Measurements from ENCODE around the gene CLCN3. TPM values are rescaled to one million over a fixed set of nuclear protein-coding genes. Genes with fewer than 3 reads are reported as not detected.
"Not testable (repeated sequence)": the region's sequence is repeated elsewhere in the genome, so short reads cannot be mapped to it uniquely, and the experiment has no call there.

Gene CLCN3
- total and polyA plus RNA-seq, 4 donors: 9.5 to 58.6 (median 22.5) TPM

DNA sequence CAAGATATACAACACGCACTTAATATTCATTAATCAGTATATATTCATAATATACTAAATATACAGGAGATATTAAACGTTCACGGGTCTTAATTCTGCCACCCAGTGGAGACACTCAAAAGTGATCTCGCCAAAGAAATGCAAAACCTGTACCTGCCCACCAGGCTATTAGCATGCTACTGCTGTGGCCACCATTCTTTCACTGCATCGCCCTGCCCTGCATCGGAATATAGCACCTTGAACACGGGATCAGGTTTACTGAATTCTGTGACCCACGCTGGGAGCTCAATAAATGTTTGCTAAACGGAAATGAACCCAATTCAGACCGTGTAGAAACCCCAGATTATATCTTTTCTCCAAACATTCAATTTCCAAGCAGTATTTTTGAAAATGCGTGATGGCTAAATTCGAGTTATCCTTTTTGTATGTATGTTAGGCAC lies 840 bp upstream of the CLCN3 start (continued):
- no peak for TF ChIP-seq HNF4G (IDR thresholded peaks at IDR 0.05)

DNA sequence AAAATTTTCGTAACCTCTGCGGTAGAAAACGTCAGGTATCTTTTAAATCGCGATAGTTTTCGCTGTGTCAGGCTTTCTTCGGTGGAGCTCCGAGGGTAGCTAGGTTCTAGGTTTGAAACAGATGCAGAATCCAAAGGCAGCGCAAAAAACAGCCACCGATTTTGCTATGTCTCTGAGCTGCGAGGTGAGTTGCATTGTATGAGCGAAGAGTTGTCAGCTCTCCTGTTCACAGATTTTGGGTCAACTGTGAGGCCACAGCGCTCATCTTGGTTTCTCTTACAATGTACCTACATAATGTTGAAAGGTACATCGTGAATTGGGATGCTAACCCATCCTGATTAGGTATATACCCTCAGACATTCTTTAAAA lies 486 bp downstream of the CLCN3 start:
- H3K4me3 ChIP-seq (ENCODE audit: low read depth in 1 of 3, low read length in 3 of 3): peak overlapping the region; percentile 52 to 89 (median 80)
- H3K27ac ChIP-seq (ENCODE audit: low read depth in 1 of 2, low read length in 2 of 2): peak overlapping the region; percentile 96 to 97
- peaks cover 2 to 14% (median 8%) of the 10 kb centered on the region in 4 donors for H3K4me1 ChIP-seq (ENCODE audit: control insufficient read depth in 4 of 4, insufficient read depth in 4 of 4, low read length in 3 of 4)
- H3K36me3 ChIP-seq (ENCODE audit: control insufficient read depth in 4 of 4, insufficient read depth in 3 of 4, low read depth in 1 of 4, low read length in 3 of 4): no peaks in the 10 kb centered on the region
- H3K9me3 ChIP-seq (ENCODE audit: control insufficient read depth in 4 of 4, low read length in 3 of 4): no peaks in the 10 kb centered on the region
- TF ChIP-seq TAF1 (conservative IDR thresholded peaks at IDR 0.05) (no peak), HNF4A (conservative IDR thresholded peaks at IDR 0.05) (no peak), GABPA (IDR thresholded peaks at IDR 0.05 in 1 of 2, conservative IDR thresholded peaks at IDR 0.05 in 1 of 2) (no peak), FOXA1 (IDR thresholded peaks at IDR 0.05) (no peak)
- TF ChIP-seq, protein P1, sequence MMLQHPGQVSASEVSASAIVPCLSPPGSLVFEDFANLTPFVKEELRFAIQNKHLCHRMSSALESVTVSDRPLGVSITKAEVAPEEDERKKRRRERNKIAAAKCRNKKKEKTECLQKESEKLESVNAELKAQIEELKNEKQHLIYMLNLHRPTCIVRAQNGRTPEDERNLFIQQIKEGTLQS (IDR thresholded peaks at IDR 0.05): no peak
- H3K9ac ChIP-seq (ENCODE audit: low read depth in 1 of 2, low read length in 2 of 2): peak overlapping the region; percentile 99 to 100
- H3K27me3 ChIP-seq (ENCODE audit: control insufficient read depth in 4 of 4, insufficient read depth in 4 of 4, low read length in 3 of 4): no peaks in the 10 kb centered on the region
- under 1% methylated on average over 14 of the region's 14 CpGs for WGBS
- peak; percentile 62 for DNase-seq (ENCODE audit: low spot score)

DNA sequence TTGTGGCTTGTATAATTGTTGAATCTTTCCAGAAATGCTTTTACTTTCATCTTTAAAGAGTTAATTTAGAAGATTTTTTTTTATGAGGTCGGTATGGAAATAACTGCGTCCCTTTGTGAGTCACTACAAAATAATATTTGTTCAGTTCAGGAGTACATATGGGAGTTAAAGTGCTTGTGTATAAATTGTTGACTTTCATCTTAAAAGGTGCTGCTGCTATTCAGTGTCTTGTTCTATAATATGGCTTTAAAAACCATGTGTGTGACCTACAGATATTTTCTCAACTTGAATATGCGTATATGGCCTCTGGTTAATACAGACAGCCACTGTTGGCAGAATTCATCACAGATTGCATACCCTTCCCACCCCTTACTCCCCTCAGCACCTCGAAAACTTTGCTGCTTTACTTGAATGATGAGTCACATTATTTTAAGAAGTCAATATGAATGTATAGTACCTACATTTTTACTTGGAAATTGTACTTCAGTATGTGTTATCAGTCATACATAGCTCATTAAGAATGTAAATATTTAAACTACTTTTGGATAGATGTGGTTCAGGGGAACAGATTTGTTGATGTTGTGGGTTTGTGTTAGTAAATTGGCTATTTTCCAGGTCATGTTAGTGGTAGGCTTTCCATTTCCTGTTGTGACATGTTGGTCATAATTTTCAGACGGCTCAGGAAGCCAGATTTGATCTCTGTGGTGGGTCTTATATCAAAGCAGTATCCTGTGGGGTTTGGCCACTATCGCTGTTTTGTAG lies 1.5 kb downstream of the CLCN3 start:
- 12% methylated on average over 6 of the region's 6 CpGs for WGBS
- Histone ChIP-seq H3K9me3 (ENCODE audit: control insufficient read depth in 4 of 4, low read length in 3 of 4) (no peaks in the 10 kb centered on the region), H3K9ac (ENCODE audit: low read depth in 1 of 2, low read length in 2 of 2) (peak overlapping the region; percentile 48 to 99), H3K36me3 (ENCODE audit: control insufficient read depth in 4 of 4, insufficient read depth in 3 of 4, low read depth in 1 of 4, low read length in 3 of 4) (no peaks in the 10 kb centered on the region), H3K27ac (ENCODE audit: low read depth in 1 of 2, low read length in 2 of 2) (peak overlapping the region; percentile 25 to 73), H3K4me1 (ENCODE audit: control insufficient read depth in 4 of 4, insufficient read depth in 4 of 4, low read length in 3 of 4) (peaks cover 3 to 16% (median 8%) of the 10 kb centered on the region in 4 donors), H3K27me3 (ENCODE audit: control insufficient read depth in 4 of 4, insufficient read depth in 4 of 4, low read length in 3 of 4) (no peaks in the 10 kb centered on the region), H3K4me3 (ENCODE audit: low read depth in 1 of 3, low read length in 3 of 3) (peak overlapping the region; percentile 52 to 89 (median 80))
- no peak for TF ChIP-seq FOXA2 (IDR thresholded peaks at IDR 0.05)
- peak; percentile 14 for TF ChIP-seq NR2F2 (IDR thresholded peaks at IDR 0.05)
- TF ChIP-seq RAD21 (IDR thresholded peaks at IDR 0.05): peak in 1 of 2 donors; percentile 19
- TF ChIP-seq SP1 (IDR thresholded peaks at IDR 0.05): peak; percentile 20
- TF ChIP-seq, protein P2, sequence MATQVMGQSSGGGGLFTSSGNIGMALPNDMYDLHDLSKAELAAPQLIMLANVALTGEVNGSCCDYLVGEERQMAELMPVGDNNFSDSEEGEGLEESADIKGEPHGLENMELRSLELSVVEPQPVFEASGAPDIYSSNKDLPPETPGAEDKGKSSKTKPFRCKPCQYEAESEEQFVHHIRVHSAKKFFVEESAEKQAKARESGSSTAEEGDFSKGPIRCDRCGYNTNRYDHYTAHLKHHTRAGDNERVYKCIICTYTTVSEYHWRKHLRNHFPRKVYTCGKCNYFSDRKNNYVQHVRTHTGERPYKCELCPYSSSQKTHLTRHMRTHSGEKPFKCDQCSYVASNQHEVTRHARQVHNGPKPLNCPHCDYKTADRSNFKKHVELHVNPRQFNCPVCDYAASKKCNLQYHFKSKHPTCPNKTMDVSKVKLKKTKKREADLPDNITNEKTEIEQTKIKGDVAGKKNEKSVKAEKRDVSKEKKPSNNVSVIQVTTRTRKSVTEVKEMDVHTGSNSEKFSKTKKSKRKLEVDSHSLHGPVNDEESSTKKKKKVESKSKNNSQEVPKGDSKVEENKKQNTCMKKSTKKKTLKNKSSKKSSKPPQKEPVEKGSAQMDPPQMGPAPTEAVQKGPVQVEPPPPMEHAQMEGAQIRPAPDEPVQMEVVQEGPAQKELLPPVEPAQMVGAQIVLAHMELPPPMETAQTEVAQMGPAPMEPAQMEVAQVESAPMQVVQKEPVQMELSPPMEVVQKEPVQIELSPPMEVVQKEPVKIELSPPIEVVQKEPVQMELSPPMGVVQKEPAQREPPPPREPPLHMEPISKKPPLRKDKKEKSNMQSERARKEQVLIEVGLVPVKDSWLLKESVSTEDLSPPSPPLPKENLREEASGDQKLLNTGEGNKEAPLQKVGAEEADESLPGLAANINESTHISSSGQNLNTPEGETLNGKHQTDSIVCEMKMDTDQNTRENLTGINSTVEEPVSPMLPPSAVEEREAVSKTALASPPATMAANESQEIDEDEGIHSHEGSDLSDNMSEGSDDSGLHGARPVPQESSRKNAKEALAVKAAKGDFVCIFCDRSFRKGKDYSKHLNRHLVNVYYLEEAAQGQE (IDR thresholded peaks at IDR 0.05): no peak
- no peak for DNase-seq (ENCODE audit: low spot score)

DNA sequence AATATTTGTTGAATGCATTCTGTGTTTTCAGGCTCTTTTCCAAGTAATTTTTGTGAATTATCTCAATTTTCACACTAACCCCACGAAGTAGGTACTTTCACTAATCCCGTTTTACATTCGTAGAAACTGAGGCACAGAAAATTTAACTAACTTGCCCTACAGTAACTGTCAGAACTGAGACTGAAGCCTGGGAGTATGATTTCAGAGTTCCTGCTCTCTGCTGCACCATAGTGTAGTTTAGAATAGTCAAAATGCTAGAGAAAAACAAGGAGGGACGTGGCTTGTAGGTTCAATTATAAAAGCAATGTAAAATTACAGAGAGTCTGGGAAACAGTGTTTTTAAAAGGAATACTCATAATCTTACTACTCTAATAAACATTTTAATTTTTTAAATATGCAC lies 2.2 kb downstream of the CLCN3 start:
- Histone ChIP-seq H3K27ac (ENCODE audit: low read depth in 1 of 2, low read length in 2 of 2) (peak overlapping the region in 1 of 2 donors; percentile 73), H3K9me3 (ENCODE audit: control insufficient read depth in 4 of 4, low read length in 3 of 4) (no peaks in the 10 kb centered on the region), H3K4me3 (ENCODE audit: low read depth in 1 of 3, low read length in 3 of 3) (peak overlapping the region in 1 of 3 donors; percentile 52), H3K4me1 (ENCODE audit: control insufficient read depth in 4 of 4, insufficient read depth in 4 of 4, low read length in 3 of 4) (peaks cover 3 to 22% (median 11%) of the 10 kb centered on the region in 4 donors), H3K36me3 (ENCODE audit: control insufficient read depth in 4 of 4, insufficient read depth in 3 of 4, low read depth in 1 of 4, low read length in 3 of 4) (no peaks in the 10 kb centered on the region), H3K9ac (ENCODE audit: low read depth in 1 of 2, low read length in 2 of 2) (peak overlapping the region in 1 of 2 donors; percentile 21), H3K27me3 (ENCODE audit: control insufficient read depth in 4 of 4, insufficient read depth in 4 of 4, low read length in 3 of 4) (no peaks in the 10 kb centered on the region)
- DNase-seq (ENCODE audit: low spot score): no peak
- WGBS: 41% methylated on average over 4 of the region's 4 CpGs
- TF ChIP-seq, protein P3, sequence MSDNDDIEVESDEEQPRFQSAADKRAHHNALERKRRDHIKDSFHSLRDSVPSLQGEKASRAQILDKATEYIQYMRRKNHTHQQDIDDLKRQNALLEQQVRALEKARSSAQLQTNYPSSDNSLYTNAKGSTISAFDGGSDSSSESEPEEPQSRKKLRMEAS (IDR thresholded peaks at IDR 0.05): no peak
- TF ChIP-seq RAD21 (IDR thresholded peaks at IDR 0.05) (no peak), SP1 (IDR thresholded peaks at IDR 0.05) (peak; percentile 1), JUND (IDR thresholded peaks at IDR 0.05) (no peak)
- TF ChIP-seq, protein P4, sequence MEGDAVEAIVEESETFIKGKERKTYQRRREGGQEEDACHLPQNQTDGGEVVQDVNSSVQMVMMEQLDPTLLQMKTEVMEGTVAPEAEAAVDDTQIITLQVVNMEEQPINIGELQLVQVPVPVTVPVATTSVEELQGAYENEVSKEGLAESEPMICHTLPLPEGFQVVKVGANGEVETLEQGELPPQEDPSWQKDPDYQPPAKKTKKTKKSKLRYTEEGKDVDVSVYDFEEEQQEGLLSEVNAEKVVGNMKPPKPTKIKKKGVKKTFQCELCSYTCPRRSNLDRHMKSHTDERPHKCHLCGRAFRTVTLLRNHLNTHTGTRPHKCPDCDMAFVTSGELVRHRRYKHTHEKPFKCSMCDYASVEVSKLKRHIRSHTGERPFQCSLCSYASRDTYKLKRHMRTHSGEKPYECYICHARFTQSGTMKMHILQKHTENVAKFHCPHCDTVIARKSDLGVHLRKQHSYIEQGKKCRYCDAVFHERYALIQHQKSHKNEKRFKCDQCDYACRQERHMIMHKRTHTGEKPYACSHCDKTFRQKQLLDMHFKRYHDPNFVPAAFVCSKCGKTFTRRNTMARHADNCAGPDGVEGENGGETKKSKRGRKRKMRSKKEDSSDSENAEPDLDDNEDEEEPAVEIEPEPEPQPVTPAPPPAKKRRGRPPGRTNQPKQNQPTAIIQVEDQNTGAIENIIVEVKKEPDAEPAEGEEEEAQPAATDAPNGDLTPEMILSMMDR (IDR thresholded peaks at IDR 0.05; ENCODE audit: low read depth, low read length, missing input control): no peak

DNA sequence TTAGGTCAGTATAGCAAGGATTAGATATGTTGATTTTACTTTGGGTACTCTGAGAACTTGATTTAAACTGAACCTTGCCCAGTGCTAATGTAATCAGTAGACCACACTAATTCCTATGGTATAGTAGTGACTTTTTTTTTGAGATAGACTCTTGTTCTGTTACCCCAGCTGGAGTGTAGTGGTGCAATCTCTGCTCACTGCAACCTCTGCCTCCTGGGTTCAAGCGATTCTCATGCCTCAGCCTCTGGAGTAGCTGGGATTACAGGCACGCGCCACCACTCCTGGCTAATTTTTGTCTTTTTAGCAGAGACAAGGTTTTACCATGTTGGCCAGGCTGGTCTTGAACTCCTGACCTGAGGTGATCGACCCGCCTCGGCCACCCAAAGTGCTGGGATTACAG lies 3.6 kb downstream of the CLCN3 start:
- not testable (repeated sequence) for H3K27me3 ChIP-seq (ENCODE audit: control insufficient read depth in 4 of 4, insufficient read depth in 4 of 4, low read length in 3 of 4); H3K36me3 ChIP-seq (ENCODE audit: control insufficient read depth in 4 of 4, insufficient read depth in 3 of 4, low read depth in 1 of 4, low read length in 3 of 4); DNase-seq (ENCODE audit: low spot score); H3K9me3 ChIP-seq (ENCODE audit: control insufficient read depth in 4 of 4, low read length in 3 of 4); H3K27ac ChIP-seq (ENCODE audit: low read depth in 1 of 2, low read length in 2 of 2); H3K4me3 ChIP-seq (ENCODE audit: low read depth in 1 of 3, low read length in 3 of 3); H3K9ac ChIP-seq (ENCODE audit: low read depth in 1 of 2, low read length in 2 of 2)
- H3K4me1 ChIP-seq (ENCODE audit: control insufficient read depth in 4 of 4, insufficient read depth in 4 of 4, low read length in 3 of 4): peaks cover 3 to 24% (median 11%) of the 10 kb centered on the region in 4 donors
- 70% methylated on average over 6 of the region's 6 CpGs for WGBS
